Measurements from ENCODE around the gene COL25A1.
"Not testable (repeated sequence)": the region's sequence is repeated elsewhere in the genome, so short reads cannot be mapped to it uniquely, and the experiment has no call there.

Gene COL25A1

DNA sequence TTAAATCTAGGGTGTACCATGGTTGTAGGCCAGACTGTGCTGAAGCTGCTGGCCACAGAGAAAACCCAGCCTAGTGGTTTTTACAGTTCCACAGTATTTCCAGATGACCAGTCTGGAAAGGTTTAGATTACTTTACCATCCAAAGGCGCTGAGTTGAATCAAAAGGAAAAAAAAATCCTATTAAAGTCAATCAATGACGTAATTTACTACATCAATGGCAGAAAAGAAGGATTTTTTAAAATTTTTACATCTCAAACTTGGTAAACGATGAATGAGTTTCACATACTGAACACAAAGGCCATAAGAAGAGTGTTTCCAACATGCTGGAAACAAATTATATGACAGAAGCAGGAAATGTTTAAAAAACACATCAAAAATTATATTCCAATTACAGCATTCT lies 409.0 kb downstream of the COL25A1 start:
- no peak for DNase-seq

- DNase-seq = no peak
These were observed 410.4 kb downstream of the COL25A1 start for GRCh38 chr4:108891896-108892590.

GRCh38 chr4:108890484-108890881 lies 412.0 kb downstream of the COL25A1 start:
- peak; percentile 10 for DNase-seq

- DNase-seq = peak; percentile 10
These were observed 412.6 kb downstream of the COL25A1 start for GRCh38 chr4:108889696-108890483.

- DNase-seq = no peak
These were observed 413.7 kb downstream of the COL25A1 start for GRCh38 chr4:108888769-108889168.

GRCh38 chr4:108887034-108887433 lies 415.4 kb downstream of the COL25A1 start:
- no peak for DNase-seq

- no peak for DNase-seq
These were observed 417.2 kb downstream of the COL25A1 start for GRCh38 chr4:108885211-108885610.

GRCh38 chr4:108884596-108884995 lies 417.9 kb downstream of the COL25A1 start:
- DNase-seq = no peak

DNA sequence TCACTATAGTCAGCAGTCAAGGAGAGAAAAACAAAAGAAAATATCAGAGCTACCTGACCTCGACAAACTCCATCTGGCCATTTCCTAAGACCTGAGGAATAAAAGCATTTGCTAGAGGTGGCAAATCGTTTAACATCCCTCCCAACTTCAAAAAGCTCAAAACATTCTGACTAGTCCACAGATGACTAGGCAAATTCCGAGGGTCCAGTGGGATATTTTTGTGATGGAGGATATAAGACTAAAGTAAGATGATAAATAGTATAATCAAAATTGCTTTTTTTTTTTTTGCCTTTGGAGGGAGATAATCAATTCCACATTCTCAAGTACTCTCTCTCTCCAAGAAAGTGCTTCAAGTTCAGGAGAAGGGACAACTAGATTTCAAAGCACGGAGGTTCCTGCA lies 420.5 kb downstream of the COL25A1 start:
- no peak for DNase-seq

GRCh38 chr4:108881190-108881589 lies 421.3 kb downstream of the COL25A1 start:
- DNase-seq = no peak

- DNase-seq = peak; percentile 5
These were observed 423.7 kb downstream of the COL25A1 start for GRCh38 chr4:108878806-108879205.

DNA sequence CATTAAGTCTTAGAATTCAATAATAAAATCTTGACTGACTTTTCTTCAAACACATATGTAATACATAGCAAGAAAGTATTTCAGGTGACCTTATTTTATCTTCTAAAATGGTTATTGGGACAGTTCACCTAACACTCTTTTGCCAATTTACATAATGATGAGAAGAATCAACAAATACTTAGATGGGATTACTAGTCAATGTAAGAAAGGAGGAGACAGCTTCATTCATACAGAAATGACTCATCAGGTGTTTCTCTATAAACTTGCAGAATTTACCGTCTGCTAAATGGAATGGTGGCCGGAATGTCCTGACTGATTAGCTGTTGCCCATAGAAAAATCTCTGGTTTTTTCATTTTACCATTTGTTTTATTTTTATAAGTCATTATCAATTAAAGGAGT lies 424.6 kb downstream of the COL25A1 start:
- DNase-seq = no peak

- DNase-seq = no peak
These were observed 427.7 kb downstream of the COL25A1 start for GRCh38 chr4:108874806-108875205.

GRCh38 chr4:108869970-108870369 lies 432.5 kb downstream of the COL25A1 start:
- DNase-seq = not testable (repeated sequence)

DNA sequence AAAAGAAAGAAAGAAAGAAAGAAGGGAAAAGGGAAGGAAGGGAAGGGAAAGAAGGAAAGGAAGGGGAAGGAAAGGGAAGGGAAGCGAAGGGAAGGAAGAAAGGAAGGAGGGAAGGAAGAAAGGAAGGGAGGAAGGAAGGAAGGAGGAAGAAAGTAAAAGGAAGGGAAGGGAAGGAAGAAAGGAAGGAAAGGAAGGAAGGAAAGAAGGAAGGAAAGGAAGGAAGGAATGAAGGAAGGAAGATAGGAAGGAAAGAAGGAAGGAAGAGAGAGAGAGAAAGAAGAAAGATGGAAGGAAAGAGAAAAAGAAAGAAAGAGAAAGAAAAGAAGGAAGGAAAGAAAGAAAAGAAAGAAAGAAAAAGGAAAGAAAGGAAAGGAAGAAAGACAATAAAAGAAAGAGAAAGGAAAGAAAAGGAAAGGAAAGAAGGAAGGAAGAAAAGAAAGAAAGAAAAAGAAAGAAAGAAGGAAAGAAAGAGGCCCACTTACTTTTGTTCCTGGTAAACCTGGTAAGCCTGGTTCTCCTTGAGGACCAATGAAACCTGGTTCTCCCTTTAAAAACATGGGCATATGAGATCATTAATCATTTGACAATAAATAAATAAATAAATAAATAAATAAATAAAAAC lies 433.7 kb downstream of the COL25A1 start:
- DNase-seq = no peak

DNA sequence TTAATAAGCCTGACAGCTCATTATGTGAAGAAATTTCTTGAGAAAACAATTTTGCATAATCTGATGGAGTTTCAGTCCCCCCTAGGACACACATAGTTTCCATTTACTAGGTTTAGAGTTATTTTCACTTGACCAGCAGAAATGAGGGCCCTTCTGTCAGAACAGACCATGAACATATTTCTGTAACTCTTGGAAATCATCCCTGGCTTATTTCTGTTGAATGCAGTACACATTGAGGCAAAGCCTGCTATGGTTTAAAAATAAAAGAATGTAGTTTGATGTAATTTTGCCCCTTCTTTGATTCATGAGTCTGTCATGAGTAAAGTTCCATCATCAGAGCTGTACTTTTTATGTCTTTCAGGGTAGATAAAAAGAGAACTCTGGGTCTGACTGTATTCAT lies 435.0 kb downstream of the COL25A1 start:
- DNase-seq = no peak

DNA sequence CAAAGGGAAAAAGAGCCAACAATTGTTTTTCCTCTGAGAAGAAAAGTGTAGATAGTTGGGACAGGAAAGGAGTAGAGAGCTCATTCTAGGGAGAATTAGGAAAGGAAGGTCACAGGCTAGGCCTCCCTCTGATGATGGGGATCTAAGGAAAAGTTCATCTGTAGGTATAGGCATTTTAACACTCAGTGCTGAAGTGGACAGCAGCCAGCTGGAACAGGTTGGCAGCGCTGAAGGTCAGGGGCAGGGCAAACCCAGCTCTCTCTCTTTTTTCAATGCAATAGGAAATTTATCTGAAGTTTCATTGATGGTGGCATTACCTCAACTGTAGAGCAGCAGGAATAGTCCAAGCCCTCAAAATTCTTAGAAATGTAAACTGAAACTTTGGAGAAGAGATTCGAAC lies 441.1 kb downstream of the COL25A1 start:
- peak; percentile 31 for DNase-seq

DNA sequence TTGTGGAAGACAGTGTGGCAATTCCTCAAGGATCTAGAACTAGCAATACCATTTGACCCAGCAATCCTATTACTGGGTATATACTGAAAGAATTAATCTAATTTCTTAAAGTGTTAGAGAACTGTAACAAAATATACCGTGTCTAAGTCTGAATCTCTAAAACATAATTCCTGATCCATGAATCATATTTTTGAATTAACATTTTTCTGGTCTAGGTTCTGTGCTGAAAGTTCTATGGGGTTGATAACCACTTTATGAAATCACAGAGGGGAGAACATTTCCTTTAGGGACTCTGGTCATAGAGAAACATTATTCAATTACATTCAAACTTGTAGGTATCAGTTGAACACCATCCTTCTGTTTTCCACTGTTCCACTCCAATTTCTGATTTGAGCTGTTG lies 447.7 kb downstream of the COL25A1 start:
- DNase-seq = no peak

GRCh38 chr4:108852691-108853090 lies 449.8 kb downstream of the COL25A1 start:
- peak; percentile 48 for DNase-seq

GRCh38 chr4:108851366-108851765 lies 451.1 kb downstream of the COL25A1 start:
- DNase-seq = no peak

DNA sequence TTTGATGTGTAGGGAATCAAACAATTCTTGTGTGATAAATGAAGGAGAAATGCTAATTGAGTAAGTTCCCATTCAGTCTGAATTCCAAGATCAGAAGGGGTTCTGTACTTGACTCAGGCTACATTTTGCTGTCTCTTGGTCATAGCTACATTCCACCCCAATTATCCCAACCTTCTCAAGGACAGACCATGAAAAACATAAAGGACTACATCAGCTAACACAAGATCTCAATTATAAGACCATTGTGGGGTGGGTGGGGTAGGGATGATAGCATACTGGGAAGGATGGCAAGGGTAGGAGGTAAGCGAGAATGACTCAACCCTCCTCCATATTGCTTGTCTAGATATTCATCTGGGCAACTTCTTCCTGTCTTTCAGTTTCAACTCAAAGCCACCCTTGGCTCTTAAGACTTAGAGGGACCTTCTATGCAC lies 452.2 kb downstream of the COL25A1 start:
- DNase-seq = peak; percentile 10

DNA sequence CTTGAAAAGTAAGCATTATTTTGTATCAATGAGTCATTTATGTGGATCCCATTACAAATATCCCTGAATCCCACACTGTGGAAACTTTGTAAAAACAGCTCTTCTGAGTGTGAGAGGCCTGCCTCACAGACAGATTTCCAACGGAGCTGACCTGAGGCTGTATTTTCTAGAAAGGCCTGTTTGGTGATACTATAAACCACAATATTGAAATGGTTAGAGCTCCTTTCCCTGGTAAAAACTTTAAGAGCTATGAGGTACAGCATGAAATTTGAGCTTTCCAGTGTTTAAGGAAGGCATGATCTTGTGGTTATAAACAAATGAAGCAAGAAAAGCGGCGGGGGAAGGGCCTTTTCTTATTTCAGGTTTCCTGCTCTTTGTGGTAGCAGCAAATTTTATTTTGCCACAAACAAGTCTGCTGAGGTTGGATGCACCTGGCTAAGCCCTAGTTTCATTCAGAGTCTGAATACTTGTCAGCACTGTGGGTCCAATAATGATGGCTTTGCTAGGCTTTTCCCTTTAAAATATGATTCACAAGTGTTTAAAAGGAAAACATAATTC lies 452.8 kb downstream of the COL25A1 start:
- peak; percentile 58 for DNase-seq

- no peak for DNase-seq
These were observed 455.9 kb downstream of the COL25A1 start for GRCh38 chr4:108846568-108846967.
